Motor neuron (in vitro differentiated cells): ENCODE measurements around the gene TMEM132D. TPM values are rescaled to one million over a fixed set of nuclear protein-coding genes. Genes with fewer than 3 reads are reported as not detected.
"Not testable (repeated sequence)": the region's sequence is repeated elsewhere in the genome, so short reads cannot be mapped to it uniquely, and the experiment has no call there.

Experiments used
- ATAC-seq, 8 experiments: fragments of 200-7000 bp; cut with Tn5 transposase; replicated peaks in 6 of 8; 2 replicates each; pipeline ENCODE4 v1.8.0; 2021; ENCODE audit warnings: mild to moderate bottlenecking in 8 of 8, moderate library complexity in 8 of 8
- H3K27ac ChIP-seq, 2 donors: fragments of 250-450 bp; sonication (Bioruptor Pico); 2 replicates each; pipeline ENCODE4 v1.9.0; 2021; ENCODE audit warnings: antibody characterized with exemption in 2 of 2, mild to moderate bottlenecking in 2 of 2, moderate library complexity in 1 of 2
- H3K4me1 ChIP-seq, 2 donors: fragments of 250-450 bp; sonication (Bioruptor Pico); replicated peaks in 1 of 2; 2 replicates each; pipeline ENCODE4 v1.6.1; 2021; ENCODE audit warnings: antibody characterized with exemption in 2 of 2, mild to moderate bottlenecking in 2 of 2, moderate library complexity in 1 of 2
- H3K4me3 ChIP-seq, 5 donors: fragments of 250-450 bp; sonication (Bioruptor Pico); 2 replicates each; pipeline ENCODE4 v1.9.0; 2021; ENCODE audit warnings: antibody characterized with exemption in 5 of 5, mild to moderate bottlenecking in 5 of 5, moderate library complexity in 4 of 5
- WGBS, 10 experiments: fragments of 450-650 bp; shearing (Covaris generic); methylation state at CpG; one replicate each; pipeline ENCODE4 v1.0.0; 2022; 5-methylcytosine and 5-hydroxymethylcytosine counted together
- in situ Hi-C, 9 experiments: fragments of 400-800 bp; cut with MboI; loops; one replicate each; pipeline ENCODE4 v1.15.0; 2021; ENCODE audit warnings: low sequenced_read_pairs in 9 of 9, low pct_unique_long_range_greater_than_20kb in 2 of 9; ENCODE audit not compliant: unreplicated experiment in 9 of 9
- total RNA-seq, 8 experiments: library from RNA; unstranded; fragments of 300-600 nt; gene quantifications; 2 replicates each; pipeline versions ENCODE4 v1.2.3 to v1.2.4, GENCODE V29; 2022

The TMEM132D gene
- total RNA-seq, 8 experiments from 2014 or later: 0.17 to 5.7 (median 1.5) TPM; not detected in 1

DNA sequence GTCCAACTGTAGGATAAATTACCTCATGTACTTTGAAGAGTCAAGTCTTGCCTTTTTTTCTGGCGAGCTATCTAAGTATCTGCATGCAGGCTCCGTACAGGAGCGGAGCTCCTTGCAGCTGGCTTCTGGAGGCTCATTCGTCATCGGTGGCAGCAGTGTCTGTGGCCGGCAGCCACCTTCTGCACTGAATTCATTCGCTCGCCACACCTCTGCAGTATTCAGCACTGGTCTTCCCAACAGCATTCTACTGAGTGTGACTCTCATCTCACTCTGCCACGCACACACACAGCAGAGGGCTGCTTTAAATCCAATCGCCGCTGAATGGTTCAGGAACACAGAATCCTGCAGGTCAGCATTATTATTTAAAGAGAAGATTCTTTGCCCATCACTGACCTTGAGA is 850.6 kb downstream of the TMEM132D start:
- no peak overlapping the region for H3K4me3 ChIP-seq
- WGBS, 10 experiments: 0 to 80% (median 7%) methylated on average over 1 to 7 of the region's 11 CpGs; no CpG with 5 or more reads in 3 of the 10 experiments

DNA sequence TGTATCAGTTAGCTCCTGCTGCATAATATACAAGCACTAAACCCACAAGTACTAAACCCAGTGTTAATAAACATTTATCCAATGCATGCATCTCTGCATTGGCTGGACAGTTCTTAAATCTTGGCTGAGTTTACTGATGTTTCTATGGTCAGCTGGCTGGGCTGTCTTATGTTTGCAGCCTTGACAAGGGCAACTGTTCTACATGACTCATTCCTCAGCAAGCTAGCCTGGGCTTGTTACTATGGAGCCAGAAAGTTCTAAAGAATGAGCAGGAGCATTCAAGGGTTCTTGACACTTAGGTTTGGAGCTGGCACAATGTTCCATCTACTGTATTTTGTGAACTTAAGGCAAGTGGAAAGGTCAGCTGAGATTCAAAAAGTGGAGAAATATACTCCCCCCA is 851.5 kb downstream of the TMEM132D start:
- in situ Hi-C loops: no loop called here
- ATAC-seq: peak in 1 of 8 experiments; percentile 68
- H3K27ac ChIP-seq: no peak overlapping the region
- H3K4me3 ChIP-seq: no peak overlapping the region
- no peaks in the 10 kb centered on the region for H3K4me1 ChIP-seq

More for the DNA sequence above, 850.6 kb downstream of the TMEM132D start:
- peak in 3 of 8 experiments; percentile 25 to 97 (median 82) for ATAC-seq
- in situ Hi-C loops: no loop called here
- H3K4me1 ChIP-seq: no peaks in the 10 kb centered on the region
- H3K27ac ChIP-seq: no peak overlapping the region

DNA sequence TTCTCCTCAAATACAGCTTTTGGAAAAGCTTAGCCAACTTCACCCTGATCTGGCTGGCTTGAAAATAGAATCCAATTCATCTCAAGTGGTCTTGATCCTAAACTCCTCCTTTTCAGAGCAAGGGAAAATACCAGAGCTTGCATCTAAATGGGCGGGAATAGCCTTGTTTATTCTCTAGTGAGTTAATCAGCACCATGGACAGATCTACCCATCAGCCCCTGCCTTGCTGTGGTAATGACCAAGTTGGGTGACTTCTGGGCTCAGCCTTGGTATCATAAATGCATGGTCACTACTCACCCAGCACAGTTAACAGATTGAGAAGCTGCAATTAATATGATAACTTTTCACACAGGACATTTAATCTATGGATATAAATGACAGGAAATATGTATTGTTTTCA is 853.9 kb downstream of the TMEM132D start:
- H3K4me1 ChIP-seq: no peaks in the 10 kb centered on the region
- H3K4me3 ChIP-seq: no peak overlapping the region
- in situ Hi-C loops: no loop called here
- ATAC-seq: peak in 4 of 8 experiments; percentile 32 to 41 (median 38)
- no peak overlapping the region for H3K27ac ChIP-seq
- 0 to 14% (median 0%) methylated on average over 1 of the region's 1 CpG; no CpG with 5 or more reads in 3 of the 10 experiments for WGBS, 10 experiments

DNA sequence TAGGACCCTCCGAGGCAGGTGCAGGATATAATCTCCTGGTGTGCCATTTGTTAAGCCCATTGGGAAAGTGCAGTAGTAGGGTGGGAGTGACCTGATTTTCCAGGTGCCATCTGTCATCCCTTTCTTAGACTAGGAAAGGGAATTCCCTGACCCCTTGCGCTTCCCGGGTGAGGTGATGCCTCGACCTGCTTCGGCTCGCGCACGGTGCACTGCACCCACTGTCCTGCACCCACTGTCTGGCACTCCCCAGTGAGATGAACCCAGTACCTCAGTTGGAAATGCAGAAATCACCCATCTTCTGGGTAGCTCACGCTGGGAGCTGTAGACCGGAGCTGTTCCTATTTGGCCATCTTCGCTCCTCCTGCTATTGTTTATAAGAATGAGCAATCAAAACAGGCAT is 860.5 kb downstream of the TMEM132D start:
- H3K4me1 ChIP-seq, H3K27ac ChIP-seq, ATAC-seq, H3K4me3 ChIP-seq, in situ Hi-C loops: not testable (repeated sequence)
- 0 to 85% (median 68%) methylated on average over 2 to 10 of the region's 11 CpGs; no CpG with 5 or more reads in 5 of the 10 experiments for WGBS, 10 experiments

DNA sequence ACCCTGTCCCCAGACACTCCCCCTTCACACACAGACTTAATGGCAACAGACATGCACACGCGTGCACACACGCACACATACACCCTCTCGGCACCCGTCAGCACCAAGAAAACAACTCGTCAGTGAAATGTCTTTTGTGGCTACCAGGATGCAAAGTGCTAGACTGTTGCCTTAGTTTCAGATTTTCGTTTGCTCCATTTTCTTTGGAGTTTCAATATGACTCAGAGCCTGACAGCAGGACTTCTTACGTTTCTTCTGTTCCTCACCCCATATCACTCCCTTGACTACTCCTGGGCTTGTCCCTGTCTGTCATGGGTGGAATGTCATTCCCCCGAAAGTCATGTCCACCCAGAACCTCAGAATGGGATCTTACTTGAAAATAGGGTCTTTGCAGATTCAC is 867.7 kb downstream of the TMEM132D start:
- Histone ChIP-seq H3K4me3 (no peak overlapping the region), H3K4me1 (no peaks in the 10 kb centered on the region), H3K27ac (no peak overlapping the region)
- no peak for ATAC-seq
- WGBS, 10 experiments: 0 to 85% (median 54%) methylated on average over 1 to 8 of the region's 9 CpGs; no CpG with 5 or more reads in 1 of the 10 experiments
- in situ Hi-C loops: no loop called here

DNA sequence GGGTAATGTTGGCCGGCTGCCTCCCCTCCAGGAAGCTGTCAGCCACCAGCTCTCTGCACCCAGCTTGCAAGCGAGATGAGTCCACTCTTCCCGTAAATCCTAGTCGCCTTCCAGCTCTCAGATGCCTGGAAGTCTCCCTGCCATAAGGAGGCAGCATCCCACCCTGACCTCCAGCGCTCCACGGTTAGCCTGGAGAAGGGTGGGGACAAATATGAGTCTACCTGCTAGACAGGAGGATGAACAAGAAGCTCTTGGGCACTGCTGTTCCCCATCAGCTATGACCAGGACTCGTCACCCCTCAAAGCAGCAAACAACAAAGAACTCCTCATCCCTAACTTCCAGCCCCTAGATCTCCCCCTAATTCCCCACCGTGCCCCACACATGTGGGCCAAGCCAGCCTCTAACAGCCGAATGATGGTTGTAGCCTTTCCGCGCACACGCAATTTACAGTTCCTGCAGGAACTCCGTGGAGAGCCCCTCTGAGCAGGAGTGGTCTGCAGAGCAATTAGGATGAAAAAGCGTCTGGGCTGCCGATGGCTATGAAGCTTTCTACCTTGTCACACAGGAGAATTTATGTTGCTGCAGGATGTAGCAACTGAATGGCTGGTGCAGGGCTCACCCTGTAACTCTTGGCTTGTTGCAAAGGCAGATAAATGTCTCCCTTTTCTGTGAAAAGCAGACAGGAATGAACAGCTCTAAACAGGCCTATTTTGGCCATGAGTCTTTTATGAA is 869.1 kb downstream of the TMEM132D start:
- in situ Hi-C loops: no loop called here
- no peak overlapping the region for H3K4me3 ChIP-seq
- no peaks in the 10 kb centered on the region for H3K4me1 ChIP-seq
- 0 to 100% (median 41%) methylated on average over 1 to 10 of the region's 15 CpGs; no CpG with 5 or more reads in 4 of the 10 experiments for WGBS, 10 experiments
- H3K27ac ChIP-seq: no peak overlapping the region
- ATAC-seq: peak in 2 of 8 experiments; percentile 84 to 96

DNA sequence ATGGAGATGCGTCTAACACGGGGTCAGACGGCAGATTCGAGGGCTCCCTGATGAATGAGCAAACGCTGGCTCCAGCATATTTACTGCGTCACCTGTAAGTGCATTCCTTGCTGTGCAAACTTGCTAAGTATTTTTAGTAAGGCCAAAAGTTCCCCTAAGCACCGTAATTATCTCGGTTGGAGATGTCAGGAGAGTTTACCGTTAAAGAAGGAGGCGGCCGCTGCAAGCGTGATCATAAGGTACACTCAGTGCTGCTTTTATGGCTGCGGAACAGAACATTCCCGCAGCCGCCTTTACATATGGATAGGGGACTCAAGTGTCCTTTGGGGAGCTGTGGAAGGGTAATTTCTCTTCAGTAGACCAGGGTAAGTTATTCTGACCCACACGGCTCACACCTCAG is 875.0 kb downstream of the TMEM132D start:
- Histone ChIP-seq H3K4me1 (no peaks in the 10 kb centered on the region), H3K27ac (no peak overlapping the region), H3K4me3 (no peak overlapping the region)
- WGBS, 10 experiments: 0 to 80% (median 60%) methylated on average over 1 to 12 of the region's 16 CpGs
- in situ Hi-C loops: no loop called here
- peak in 2 of 8 experiments; percentile 37 to 43 for ATAC-seq

DNA sequence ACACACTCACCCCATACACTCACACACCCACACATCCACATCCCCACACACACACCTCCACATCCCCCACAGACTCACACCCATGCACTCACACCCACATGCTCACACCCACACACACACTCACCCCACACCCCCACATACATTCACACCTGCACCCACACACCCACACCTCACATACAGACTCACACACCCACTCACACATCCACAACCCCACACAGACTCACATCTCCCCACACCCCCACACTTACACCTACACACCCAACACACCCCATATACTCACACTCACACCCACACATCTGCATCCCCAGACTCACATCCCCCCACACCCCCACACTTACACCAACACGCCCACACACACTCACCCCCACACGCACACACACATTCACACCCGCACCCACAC is 878.8 kb downstream of the TMEM132D start:
- no peaks in the 10 kb centered on the region for H3K4me1 ChIP-seq
- WGBS, 10 experiments: no CpG with 5 or more reads among the region's 3 CpGs
- no peak overlapping the region for H3K27ac ChIP-seq
- in situ Hi-C loops: no loop called here
- H3K4me3 ChIP-seq: no peak overlapping the region
- no peak for ATAC-seq
